ENCODE data around the gene PLCB2.

The PLCB2 gene

DNA sequence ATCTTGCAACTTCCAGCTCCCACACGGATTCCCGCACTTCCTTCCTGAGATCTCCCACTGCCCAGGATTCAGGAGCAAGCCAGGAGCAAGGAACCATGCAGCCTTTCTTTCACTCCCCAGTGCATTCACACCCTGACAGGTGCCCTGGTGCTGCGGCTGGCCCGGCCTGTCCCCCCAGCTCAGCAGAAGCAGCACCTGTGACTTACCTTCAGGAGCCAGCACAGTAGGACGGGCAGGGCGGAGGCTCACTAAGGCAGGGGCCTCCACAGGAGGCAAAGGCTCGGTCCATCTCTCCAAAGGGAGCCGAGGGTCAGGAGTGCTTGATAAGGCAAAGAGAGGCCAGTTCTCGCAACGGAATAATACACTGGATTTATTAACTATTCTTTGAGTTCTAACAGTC lies 29.7 kb downstream of the PLCB2 start:
- TF ChIP-seq, protein P1, sequence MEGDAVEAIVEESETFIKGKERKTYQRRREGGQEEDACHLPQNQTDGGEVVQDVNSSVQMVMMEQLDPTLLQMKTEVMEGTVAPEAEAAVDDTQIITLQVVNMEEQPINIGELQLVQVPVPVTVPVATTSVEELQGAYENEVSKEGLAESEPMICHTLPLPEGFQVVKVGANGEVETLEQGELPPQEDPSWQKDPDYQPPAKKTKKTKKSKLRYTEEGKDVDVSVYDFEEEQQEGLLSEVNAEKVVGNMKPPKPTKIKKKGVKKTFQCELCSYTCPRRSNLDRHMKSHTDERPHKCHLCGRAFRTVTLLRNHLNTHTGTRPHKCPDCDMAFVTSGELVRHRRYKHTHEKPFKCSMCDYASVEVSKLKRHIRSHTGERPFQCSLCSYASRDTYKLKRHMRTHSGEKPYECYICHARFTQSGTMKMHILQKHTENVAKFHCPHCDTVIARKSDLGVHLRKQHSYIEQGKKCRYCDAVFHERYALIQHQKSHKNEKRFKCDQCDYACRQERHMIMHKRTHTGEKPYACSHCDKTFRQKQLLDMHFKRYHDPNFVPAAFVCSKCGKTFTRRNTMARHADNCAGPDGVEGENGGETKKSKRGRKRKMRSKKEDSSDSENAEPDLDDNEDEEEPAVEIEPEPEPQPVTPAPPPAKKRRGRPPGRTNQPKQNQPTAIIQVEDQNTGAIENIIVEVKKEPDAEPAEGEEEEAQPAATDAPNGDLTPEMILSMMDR (IDR thresholded peaks at IDR 0.05; ENCODE audit: low read depth, low read length), result no peak
- no peak for DNase-seq (ENCODE audit: extremely low read depth, low read depth)

DNA sequence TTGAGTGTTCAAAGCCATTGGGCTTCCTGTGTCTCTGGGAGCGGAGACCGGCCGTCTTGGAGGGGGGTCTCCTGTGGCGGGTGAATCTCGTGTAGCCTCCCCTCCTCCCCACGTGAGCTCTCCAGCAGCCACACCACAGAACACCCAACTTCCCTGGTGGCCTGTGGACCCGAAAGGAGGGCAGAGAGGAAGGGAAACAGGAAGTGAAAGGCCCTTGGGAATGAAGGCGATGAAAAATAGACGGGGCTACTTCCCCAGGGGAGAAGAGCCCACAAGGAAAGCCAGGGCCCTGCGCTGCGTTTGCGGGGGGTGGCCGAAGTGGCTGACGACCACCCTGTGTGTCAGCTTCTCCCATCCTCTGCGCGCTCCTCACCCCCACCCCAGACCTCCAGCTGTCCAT lies 30.3 kb downstream of the PLCB2 start:
- TF ChIP-seq, protein P1 (IDR thresholded peaks at IDR 0.05; ENCODE audit: low read depth, low read length), result no peak
- DNase-seq (ENCODE audit: extremely low read depth, low read depth), result no peak

DNA sequence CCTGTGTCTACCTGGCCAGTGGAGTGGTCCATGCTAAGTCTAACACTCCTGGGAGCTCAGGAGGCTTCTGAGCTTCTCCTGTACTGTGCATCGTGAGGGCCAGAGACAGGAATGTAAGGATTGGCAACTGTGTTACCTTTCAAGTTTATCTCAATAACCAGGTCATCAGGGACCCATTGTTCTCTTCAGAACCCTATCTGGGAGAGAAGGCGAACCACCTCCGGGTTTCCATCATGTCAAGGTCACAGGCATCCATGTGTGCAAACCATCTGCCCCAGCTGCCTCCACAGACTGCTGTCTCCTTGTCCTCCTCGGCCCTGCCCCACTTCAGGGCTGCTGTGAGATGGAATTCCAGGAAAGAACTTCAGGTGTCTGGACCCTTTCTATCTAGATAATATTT lies 30.8 kb downstream of the PLCB2 start:
- TF ChIP-seq, protein P1 (IDR thresholded peaks at IDR 0.05; ENCODE audit: low read depth, low read length), result no peak
- DNase-seq (ENCODE audit: extremely low read depth, low read depth), result no peak

DNA sequence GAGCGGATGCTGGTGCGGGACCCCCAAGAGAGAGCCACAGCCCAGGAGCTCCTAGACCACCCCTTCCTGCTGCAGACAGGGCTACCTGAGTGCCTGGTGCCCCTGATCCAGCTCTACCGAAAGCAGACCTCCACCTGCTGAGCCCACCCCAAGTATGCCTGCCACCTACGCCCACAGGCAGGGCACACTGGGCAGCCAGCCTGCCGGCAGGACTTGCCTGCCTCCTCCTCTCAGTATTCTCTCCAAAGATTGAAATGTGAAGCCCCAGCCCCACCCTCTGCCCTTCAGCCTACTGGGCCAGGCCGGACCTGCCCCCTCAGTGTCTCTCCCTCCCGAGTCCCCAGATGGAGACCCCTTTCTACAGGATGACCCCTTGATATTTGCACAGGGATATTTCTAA lies 31.8 kb downstream of the PLCB2 start:
- no peak for DNase-seq (ENCODE audit: extremely low read depth, low read depth)

DNA sequence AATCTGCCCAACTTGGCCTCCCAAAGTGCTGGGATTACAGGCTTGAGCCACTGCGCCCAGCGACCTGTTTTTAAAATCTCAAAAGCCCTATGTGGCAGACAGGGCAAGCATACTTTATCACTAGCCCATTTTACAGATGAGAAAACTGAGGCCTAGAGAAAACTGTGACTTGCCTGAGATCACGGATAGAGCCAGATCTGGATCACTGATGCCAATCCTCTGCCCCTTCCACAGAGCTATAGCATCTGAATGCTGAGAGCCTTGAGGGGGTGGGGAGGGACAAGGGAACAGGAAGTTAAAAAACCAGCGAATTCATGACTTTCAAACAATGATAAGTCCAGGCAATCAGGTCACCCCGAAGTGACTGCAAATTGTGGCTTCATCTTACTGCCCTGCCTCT lies 32.2 kb downstream of the PLCB2 start:
- DNase-seq (ENCODE audit: extremely low read depth, low read depth), result no peak
- TF ChIP-seq, protein P1 (IDR thresholded peaks at IDR 0.05; ENCODE audit: low read depth, low read length), result no peak

More for the DNA sequence above, 31.8 kb downstream of the PLCB2 start:
- TF ChIP-seq, protein P1 (IDR thresholded peaks at IDR 0.05; ENCODE audit: low read depth, low read length), result no peak

DNA sequence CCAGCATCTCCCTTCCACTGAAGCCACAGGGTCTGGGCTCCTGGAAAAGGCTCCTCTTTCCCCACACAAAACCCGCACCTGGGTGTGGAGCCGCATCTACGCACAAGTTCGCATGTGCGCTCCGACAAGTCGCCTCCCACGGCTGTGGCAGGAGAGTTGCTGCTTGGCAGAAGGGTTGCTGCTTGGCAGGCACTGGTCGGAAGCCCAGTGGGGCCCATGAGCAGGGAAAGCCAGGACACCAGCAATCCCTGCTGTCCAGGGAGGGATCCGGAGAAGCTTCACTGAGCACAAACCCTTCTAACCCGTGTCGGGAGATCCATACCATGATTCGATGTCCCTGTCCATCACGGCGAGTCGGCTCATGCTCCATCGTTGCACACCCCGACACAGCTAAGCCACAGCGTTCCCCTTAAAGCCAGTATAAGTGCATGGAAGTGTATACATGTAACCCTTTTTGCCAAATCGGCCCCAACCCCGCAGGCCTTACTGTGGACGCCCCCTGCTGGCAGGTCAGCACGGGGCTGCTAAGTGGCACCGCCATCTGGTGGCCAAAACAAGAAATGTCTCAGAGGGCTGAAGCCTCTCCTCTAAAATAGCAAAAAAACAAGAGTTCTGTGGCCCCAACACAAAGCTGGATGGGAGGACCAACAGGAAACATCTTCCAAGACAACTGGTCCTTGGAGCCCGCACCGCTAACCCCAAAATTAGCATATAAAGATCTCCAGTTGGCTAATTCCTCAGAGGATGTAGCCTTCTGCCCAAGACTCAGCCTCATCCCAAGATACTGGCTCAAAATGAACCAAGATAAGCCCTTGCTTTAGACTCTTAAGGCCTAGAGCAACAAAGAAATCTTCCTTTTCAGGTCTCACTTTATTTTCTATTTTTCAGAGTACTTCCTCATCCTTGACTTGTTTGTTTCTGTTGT lies 33.1 kb downstream of the PLCB2 start:
- TF ChIP-seq, protein P1 (IDR thresholded peaks at IDR 0.05; ENCODE audit: low read depth, low read length), result no peak; the same call in none of the 2 replicates
- peak; percentile 52 for DNase-seq (ENCODE audit: extremely low read depth, low read depth)

DNA sequence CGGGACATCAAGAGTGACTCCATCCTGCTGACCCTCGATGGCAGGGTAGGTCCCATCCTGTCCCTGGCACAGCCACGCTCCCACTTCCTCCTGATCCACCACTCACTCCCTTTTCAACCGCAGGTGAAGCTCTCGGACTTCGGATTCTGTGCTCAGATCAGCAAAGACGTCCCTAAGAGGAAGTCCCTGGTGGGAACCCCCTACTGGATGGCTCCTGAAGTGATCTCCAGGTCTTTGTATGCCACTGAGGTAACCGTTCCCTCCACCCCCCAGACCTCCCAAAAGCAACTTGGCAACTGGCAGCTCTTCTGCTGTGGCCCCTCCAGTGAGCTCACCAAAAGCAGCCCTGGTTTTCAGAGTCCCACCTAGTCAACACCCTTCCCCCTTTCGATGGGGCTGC lies 34.3 kb downstream of the PLCB2 start:
- no peak for DNase-seq (ENCODE audit: extremely low read depth, low read depth)
- TF ChIP-seq, protein P1 (IDR thresholded peaks at IDR 0.05; ENCODE audit: low read depth, low read length), result no peak
